Mesothelial cell of epicardium (in vitro differentiated cells): ENCODE data around the gene DEK. TPM values are rescaled to one million over a fixed set of nuclear protein-coding genes. Genes with fewer than 3 reads are reported as not detected.

Experiments
- DNase-seq, 2 experiments: peaks; one replicate each; pipeline ENCODE4 v3.0.0; 2021; ENCODE audit warnings: low spot score in 2 of 2; ENCODE audit not compliant: unreplicated experiment in 2 of 2
- H3K27ac Mint-ChIP-seq: 2 replicates; pipeline ENCODE4 v1.8.0; 2021; ENCODE audit warnings: mixed read lengths
- H3K27me3 Mint-ChIP-seq: 2 replicates; pipeline ENCODE4 v1.8.0; 2021; ENCODE audit warnings: low read depth, mixed read lengths
- H3K36me3 Mint-ChIP-seq: 2 replicates; pipeline ENCODE4 v1.8.0; 2021; ENCODE audit warnings: mixed read lengths
- H3K4me1 Mint-ChIP-seq: 2 replicates; pipeline ENCODE4 v1.8.0; 2021; ENCODE audit warnings: mixed read lengths
- H3K4me3 Mint-ChIP-seq: 2 replicates; pipeline ENCODE4 v1.8.0; 2021; ENCODE audit warnings: mild to moderate bottlenecking, moderate library complexity, mixed read lengths
- H3K9me3 Mint-ChIP-seq: 2 replicates; pipeline ENCODE4 v1.8.0; 2021; ENCODE audit warnings: mixed read lengths
- total RNA-seq: library from RNA; stranded (reverse); gene quantifications from 3 replicates; pipeline ENCODE4 v1.2.1, GENCODE V29; 2021
- TF ChIP-seq, protein P1 (sequence below): fragments of 200-600 bp; sonication (generic); IDR thresholded peaks from one replicate; pipeline ENCODE4 v1.5.0; 2021; ENCODE audit warnings: antibody characterized with exemption; ENCODE audit not compliant: unreplicated experiment

Gene DEK
- total RNA-seq, 1 donor from 2014 or later: 79.5 TPM

- no peaks in the 10 kb centered on the region for H3K9me3 Mint-ChIP-seq
- H3K36me3 Mint-ChIP-seq: peaks cover under 1% of the 10 kb centered on the region
- DNase-seq: no peak
- TF ChIP-seq, protein P1, sequence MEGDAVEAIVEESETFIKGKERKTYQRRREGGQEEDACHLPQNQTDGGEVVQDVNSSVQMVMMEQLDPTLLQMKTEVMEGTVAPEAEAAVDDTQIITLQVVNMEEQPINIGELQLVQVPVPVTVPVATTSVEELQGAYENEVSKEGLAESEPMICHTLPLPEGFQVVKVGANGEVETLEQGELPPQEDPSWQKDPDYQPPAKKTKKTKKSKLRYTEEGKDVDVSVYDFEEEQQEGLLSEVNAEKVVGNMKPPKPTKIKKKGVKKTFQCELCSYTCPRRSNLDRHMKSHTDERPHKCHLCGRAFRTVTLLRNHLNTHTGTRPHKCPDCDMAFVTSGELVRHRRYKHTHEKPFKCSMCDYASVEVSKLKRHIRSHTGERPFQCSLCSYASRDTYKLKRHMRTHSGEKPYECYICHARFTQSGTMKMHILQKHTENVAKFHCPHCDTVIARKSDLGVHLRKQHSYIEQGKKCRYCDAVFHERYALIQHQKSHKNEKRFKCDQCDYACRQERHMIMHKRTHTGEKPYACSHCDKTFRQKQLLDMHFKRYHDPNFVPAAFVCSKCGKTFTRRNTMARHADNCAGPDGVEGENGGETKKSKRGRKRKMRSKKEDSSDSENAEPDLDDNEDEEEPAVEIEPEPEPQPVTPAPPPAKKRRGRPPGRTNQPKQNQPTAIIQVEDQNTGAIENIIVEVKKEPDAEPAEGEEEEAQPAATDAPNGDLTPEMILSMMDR: no peak
- peak overlapping the region; percentile 81 for H3K4me3 Mint-ChIP-seq
- H3K4me1 Mint-ChIP-seq: peaks cover 44% of the 10 kb centered on the region
- peak overlapping the region; percentile 88 for H3K27ac Mint-ChIP-seq
- H3K27me3 Mint-ChIP-seq: no peaks in the 10 kb centered on the region
These were observed 620 bp upstream of the DEK start for GRCh38 chr6:18264923-18265377.

DNA sequence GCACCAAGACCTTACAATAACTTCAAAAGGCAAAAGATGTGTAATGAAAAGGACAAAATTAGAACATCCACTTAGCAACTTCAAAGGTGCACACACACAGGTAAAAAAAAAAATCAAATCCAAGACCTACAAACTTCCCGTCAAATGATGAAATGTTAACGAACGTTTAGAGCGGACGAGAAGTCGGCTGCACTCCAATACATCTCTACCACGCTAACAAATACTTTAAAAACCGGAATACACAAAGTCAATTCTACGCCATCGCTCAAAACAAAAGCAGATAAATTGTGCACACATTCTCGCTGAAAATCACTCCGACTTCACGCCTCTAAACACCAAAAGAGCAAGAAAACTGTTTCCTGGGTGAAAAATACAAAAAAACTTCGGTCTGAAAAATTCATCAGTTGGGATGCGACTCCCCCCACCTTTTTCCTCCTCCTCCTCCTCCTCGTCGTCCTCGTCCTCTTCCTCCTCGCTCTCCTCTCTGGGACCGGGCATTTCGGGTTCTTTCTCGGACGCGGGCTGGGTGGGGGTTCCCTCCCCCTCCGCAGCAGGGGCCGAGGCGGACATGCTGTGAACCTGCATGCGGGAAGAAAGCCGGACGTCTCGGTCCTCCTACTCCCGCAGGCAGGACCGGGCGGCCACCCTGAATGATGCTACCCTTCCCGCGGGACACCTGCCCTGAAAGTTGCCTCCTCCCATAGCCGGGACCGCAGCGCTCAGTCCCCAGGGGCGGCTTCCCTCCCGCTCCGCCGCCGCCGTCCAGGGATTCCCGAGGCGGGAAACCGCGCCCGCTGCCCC lies 712 bp downstream of the DEK start:
- peak overlapping the region; percentile 97 for H3K27ac Mint-ChIP-seq
- peaks cover 51% of the 10 kb centered on the region for H3K4me1 Mint-ChIP-seq
- peak overlapping the region; percentile 88 for H3K4me3 Mint-ChIP-seq
- DNase-seq: no peak
- H3K36me3 Mint-ChIP-seq: peaks cover 6% of the 10 kb centered on the region
- no peaks in the 10 kb centered on the region for H3K9me3 Mint-ChIP-seq
- TF ChIP-seq, protein P1: no peak
- H3K27me3 Mint-ChIP-seq: no peaks in the 10 kb centered on the region

DNA sequence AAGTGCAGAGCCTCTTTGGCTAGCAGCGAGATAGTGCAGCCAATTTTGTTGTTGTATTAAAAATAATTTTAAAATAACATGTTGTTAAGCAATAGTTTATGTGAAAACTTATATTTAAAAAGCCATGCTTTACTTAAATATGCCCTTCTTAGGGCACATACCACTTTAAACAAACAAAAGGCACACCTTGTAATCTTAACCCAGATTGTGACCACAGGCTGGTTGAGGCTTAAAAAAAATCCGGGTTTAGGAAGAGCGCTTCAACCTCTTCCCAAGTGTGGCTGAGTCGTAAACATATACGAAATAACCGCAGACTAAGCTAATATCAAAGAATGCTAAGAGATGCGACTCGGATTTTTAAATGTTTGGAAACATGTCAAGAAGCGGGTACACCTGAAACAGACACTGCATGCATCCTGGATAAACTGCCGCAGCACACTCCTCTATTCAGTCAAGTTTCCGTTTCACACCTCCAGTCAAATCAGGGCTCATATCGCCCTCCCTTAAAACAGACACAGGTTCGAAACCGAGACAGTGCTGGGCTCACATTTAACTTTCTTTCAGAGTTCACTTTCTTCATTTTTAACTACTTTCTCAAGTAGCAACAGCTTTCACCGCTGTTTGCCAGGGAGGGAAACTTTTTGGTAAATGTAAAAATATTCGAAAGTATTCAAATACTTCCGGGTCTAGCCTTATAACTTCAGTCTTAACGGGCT lies 1.5 kb downstream of the DEK start:
- DNase-seq: no peak

GRCh38 chr6:18261877-18262276 lies 2.5 kb downstream of the DEK start:
- Mint-ChIP-seq H3K4me1 (peaks cover 51% of the 10 kb centered on the region), H3K27ac (peak overlapping the region; percentile 83), H3K9me3 (no peaks in the 10 kb centered on the region), H3K4me3 (peak overlapping the region; percentile 88), H3K27me3 (no peaks in the 10 kb centered on the region), H3K36me3 (peaks cover 12% of the 10 kb centered on the region)
- no peak for DNase-seq
- TF ChIP-seq, protein P1: no peak

More for the DNA sequence above, 1.5 kb downstream of the DEK start:
- TF ChIP-seq, protein P1: no peak
- H3K4me3 Mint-ChIP-seq: peak overlapping the region; percentile 88
- H3K27ac Mint-ChIP-seq: peak overlapping the region; percentile 97
- H3K36me3 Mint-ChIP-seq: peaks cover 7% of the 10 kb centered on the region
- H3K9me3 Mint-ChIP-seq: no peaks in the 10 kb centered on the region
- peaks cover 51% of the 10 kb centered on the region for H3K4me1 Mint-ChIP-seq
- no peaks in the 10 kb centered on the region for H3K27me3 Mint-ChIP-seq

DNA sequence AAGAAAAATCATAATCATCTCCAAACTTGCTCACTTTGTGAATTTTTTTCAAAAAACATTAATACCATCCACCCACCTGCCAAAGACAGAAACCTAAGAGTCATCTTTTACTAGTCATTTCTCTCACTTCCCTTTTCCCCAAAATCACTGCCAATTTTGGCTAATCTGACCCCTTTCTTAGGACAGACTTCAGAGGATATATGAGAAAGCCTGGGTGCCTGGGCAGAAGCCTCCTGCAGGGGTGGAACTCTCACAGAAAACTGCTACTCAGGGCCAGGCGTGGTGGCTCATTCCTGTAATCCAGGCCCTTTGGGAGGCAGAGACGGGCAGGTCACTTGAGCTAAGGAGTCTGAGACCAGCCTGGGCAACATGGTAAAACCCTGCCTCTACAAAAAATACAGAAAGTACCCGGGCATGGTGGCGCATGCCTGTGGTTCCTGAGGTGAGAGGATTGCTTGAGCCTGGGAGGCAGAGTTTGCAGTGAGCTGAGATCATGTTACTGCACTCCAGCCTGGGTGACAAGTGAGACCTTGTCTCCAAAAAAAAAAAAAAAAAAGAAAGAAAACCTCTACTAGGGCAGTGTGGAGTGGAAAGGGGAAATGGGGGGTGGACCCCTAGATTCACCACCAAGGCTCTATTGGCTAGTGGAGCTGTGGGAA lies 3.8 kb downstream of the DEK start:
- H3K36me3 Mint-ChIP-seq: peaks cover 19% of the 10 kb centered on the region
- H3K9me3 Mint-ChIP-seq: no peaks in the 10 kb centered on the region
- TF ChIP-seq, protein P1: no peak
- DNase-seq: no peak
- H3K27me3 Mint-ChIP-seq: no peaks in the 10 kb centered on the region
- peaks cover 51% of the 10 kb centered on the region for H3K4me1 Mint-ChIP-seq
- no peak overlapping the region for H3K4me3 Mint-ChIP-seq
- peak overlapping the region; percentile 58 for H3K27ac Mint-ChIP-seq
